OCI-LY7 (cell line): Measurements from ENCODE around the gene KRT38. TPM values are rescaled to one million over a fixed set of nuclear protein-coding genes. Genes with fewer than 3 reads are reported as not detected.

Experiments
- Bru-seq: library from RNA; stranded (reverse); fragments of 400-500 nt; gene quantifications from one replicate; lab custom pipeline; 2021; lab: Mats Ljungman, UMichigan
- BruChase-seq, 2 experiments: library from RNA; stranded (reverse); fragments of 400-500 nt; gene quantifications; one replicate each; lab custom pipeline; 2021; lab: Mats Ljungman, UMichigan
- BruUV-seq: library from RNA; stranded (reverse); fragments of 400-500 nt; replicated peaks from 2 replicates; lab custom pipeline; 2021; lab: Mats Ljungman, UMichigan
- CTCF ChIA-PET: fragments of 300-600 bp; sonication (Branson Sonifier 250); formaldehyde crosslinking; loops from one replicate; lab custom pipeline; 2022; ENCODE audit warnings: antibody characterized with exemption; ENCODE audit not compliant: unreplicated experiment; lab: Charles Lee
- POLR2A ChIA-PET: fragments of 300-600 bp; sonication (Branson Sonifier 250); formaldehyde crosslinking; loops from one replicate; lab custom pipeline; 2022; ENCODE audit warnings: antibody characterized with exemption; lab: Charles Lee
- DNase-seq: peaks from one replicate; pipeline ENCODE4 v3.0.0-alpha.2; 2015; ENCODE audit warnings: low spot score
- H2AFZ ChIP-seq: fragments of 200-600 bp; sonication (generic), shearing (Covaris generic); 2 replicates; pipeline ENCODE4 v1.6.1; 2014; ENCODE audit warnings: mild to moderate bottlenecking, antibody characterized with exemption, low read length, moderate library complexity
- H3K27ac ChIP-seq: fragments of 200-600 bp; sonication (generic); 2 replicates; pipeline ENCODE4 v1.5.1; 2014; ENCODE audit warnings: mixed run types, low read depth, mild to moderate bottlenecking, moderate library complexity, low read length, inconsistent platforms; ENCODE audit not compliant: poor library complexity, severe bottlenecking
- H3K36me3 ChIP-seq: fragments of 200-600 bp; sonication (generic); 2 replicates; pipeline ENCODE4 v1.6.1; 2014; ENCODE audit warnings: mild to moderate bottlenecking, antibody characterized with exemption, low read length, moderate library complexity, mixed read lengths; ENCODE audit not compliant: insufficient read depth
- H3K4me1 ChIP-seq: fragments of 200-600 bp; sonication (generic); 2 replicates; pipeline ENCODE4 v1.5.1; 2014; ENCODE audit warnings: mild to moderate bottlenecking, low read length; ENCODE audit not compliant: insufficient read depth, poor library complexity, severe bottlenecking
- H3K4me2 ChIP-seq: fragments of 200-600 bp; sonication (generic); 2 replicates; pipeline ENCODE4 v1.6.1; 2014; ENCODE audit warnings: mild to moderate bottlenecking, low read length
- H3K4me3 ChIP-seq: fragments of 200-600 bp; sonication (generic); 2 replicates; pipeline ENCODE4 v1.5.1; 2014; ENCODE audit warnings: mild to moderate bottlenecking, low read depth, low read length; ENCODE audit not compliant: poor library complexity, severe bottlenecking
- H3K79me2 ChIP-seq: fragments of 200-600 bp; sonication (generic); 2 replicates; pipeline ENCODE4 v1.6.1; 2016; ENCODE audit warnings: low read depth, mild to moderate bottlenecking, low read length, moderate library complexity, mixed read lengths; ENCODE audit not compliant: insufficient read depth
- H3K9me2 ChIP-seq: fragments of 200-600 bp; sonication (generic); 2 replicates; pipeline ENCODE4 v1.6.1; 2016; ENCODE audit warnings: mild to moderate bottlenecking, low read length, mixed read lengths; ENCODE audit not compliant: insufficient read depth
- H3K9me3 ChIP-seq: fragments of 200-600 bp; sonication (generic); 2 replicates; pipeline ENCODE4 v1.6.1; 2014; ENCODE audit warnings: mild to moderate bottlenecking, mixed run types, low read length, mixed read lengths
- H4K20me1 ChIP-seq: fragments of 200-600 bp; sonication (generic); 2 replicates; pipeline ENCODE4 v1.6.1; 2014; ENCODE audit warnings: mild to moderate bottlenecking, antibody characterized with exemption, low read length, moderate library complexity, mixed read lengths; ENCODE audit not compliant: insufficient read depth
- EZH2phosphoT487 ChIP-seq: fragments of 200-600 bp; sonication (generic); IDR thresholded peaks from 2 replicates; pipeline ENCODE4 v1.6.1; 2018; ENCODE audit warnings: low read depth, borderline replicate concordance, mild to moderate bottlenecking, mixed run types, antibody characterized with exemption, low read length, moderate library complexity, mixed read lengths
- intact Hi-C: fragments of 100-400 bp; cut with micrococcal nuclease; formaldehyde crosslinking; loops from one replicate; pipeline ENCODE4 v1.10.0; 2022; ENCODE audit not compliant: unreplicated experiment
- long read RNA-seq: library from polyadenylated mRNA; stranded (forward); transcript quantifications from one replicate; pipeline ENCODE4 v2.0.0, GENCODE V29; 2022
- total RNA-seq, 2 experiments: library from RNA; depleted of rRNA in 1 of 2; stranded (reverse); fragments of >200 nt in 1 of 2; shearing (Covaris generic) in 1 of 2; gene quantifications; 2 replicates each; pipeline ENCODE4 v1.2.3, GENCODE V29; 2014 to 2022
- TF ChIP-seq, protein P1 (sequence below): fragments of 200-600 bp; sonication (generic); conservative IDR thresholded peaks from 2 replicates; pipeline ENCODE4 v1.5.1; 2014; ENCODE audit warnings: mild to moderate bottlenecking, antibody characterized with exemption, low read length, moderate library complexity, mixed read lengths

Gene KRT38
- total RNA-seq (2014; rRNA removed; shearing (Covaris generic)) (not detected in 2 replicates), total RNA-seq (2022) (not detected in 2 replicates), Bru-seq, nascent RNA (not detected), BruChase-seq, experiment 1, labeled RNA remaining after a 6-hour chase (not detected), BruChase-seq, experiment 2, labeled RNA remaining after a 2-hour chase (not detected)
- long read RNA-seq: 0 reads

GRCh38 chr17:41440531-41441033 is at the start of gene KRT38:
Gene KRT38 (minus strand): TSS chr17:41440983. CDS start chr17:41440921, 62 bp downstream.
- H3K4me1 ChIP-seq: no peaks in the 10 kb centered on the region
- intact Hi-C loops: no loop called here
- no peaks in the 10 kb centered on the region for H3K9me2 ChIP-seq
- no peaks in the 10 kb centered on the region for H3K9me3 ChIP-seq
- ChIA-PET POLR2A (no interaction called here), CTCF (no interaction called here)
- H3K36me3 ChIP-seq: no peaks in the 10 kb centered on the region
- no peak within 1 kb of the TSS for H2AFZ ChIP-seq
- DNase-seq: no peak
- no peaks in the 10 kb centered on the region for H4K20me1 ChIP-seq
- no peak within 1 kb of the TSS for H3K4me3 ChIP-seq
- no peak within 1 kb of the TSS for H3K4me2 ChIP-seq
- H3K79me2 ChIP-seq: no peaks in the 10 kb centered on the region
- TF ChIP-seq, protein P1, sequence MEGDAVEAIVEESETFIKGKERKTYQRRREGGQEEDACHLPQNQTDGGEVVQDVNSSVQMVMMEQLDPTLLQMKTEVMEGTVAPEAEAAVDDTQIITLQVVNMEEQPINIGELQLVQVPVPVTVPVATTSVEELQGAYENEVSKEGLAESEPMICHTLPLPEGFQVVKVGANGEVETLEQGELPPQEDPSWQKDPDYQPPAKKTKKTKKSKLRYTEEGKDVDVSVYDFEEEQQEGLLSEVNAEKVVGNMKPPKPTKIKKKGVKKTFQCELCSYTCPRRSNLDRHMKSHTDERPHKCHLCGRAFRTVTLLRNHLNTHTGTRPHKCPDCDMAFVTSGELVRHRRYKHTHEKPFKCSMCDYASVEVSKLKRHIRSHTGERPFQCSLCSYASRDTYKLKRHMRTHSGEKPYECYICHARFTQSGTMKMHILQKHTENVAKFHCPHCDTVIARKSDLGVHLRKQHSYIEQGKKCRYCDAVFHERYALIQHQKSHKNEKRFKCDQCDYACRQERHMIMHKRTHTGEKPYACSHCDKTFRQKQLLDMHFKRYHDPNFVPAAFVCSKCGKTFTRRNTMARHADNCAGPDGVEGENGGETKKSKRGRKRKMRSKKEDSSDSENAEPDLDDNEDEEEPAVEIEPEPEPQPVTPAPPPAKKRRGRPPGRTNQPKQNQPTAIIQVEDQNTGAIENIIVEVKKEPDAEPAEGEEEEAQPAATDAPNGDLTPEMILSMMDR: no peak
- no peak for TF ChIP-seq EZH2phosphoT487
- no peak within 1 kb of the TSS for H3K27ac ChIP-seq
- no TSS peak for BruUV-seq

GRCh38 chr17:41489531-41489930 is 48.7 kb upstream of the KRT38 start, which contains the start of gene KRT36:
Gene KRT36 (minus strand): TSS chr17:41489910. CDS start chr17:41489864, 46 bp downstream.
- no TSS peak for BruUV-seq
- H3K9me3 ChIP-seq: no peaks in the 10 kb centered on the region
- no peaks in the 10 kb centered on the region for H4K20me1 ChIP-seq
- H3K79me2 ChIP-seq: no peaks in the 10 kb centered on the region
- no peak within 1 kb of the TSS for H3K27ac ChIP-seq
- TF ChIP-seq, protein P1: no peak
- no peak for TF ChIP-seq EZH2phosphoT487
- H3K4me3 ChIP-seq: no peak within 1 kb of the TSS
- no peaks in the 10 kb centered on the region for H3K36me3 ChIP-seq
- H3K4me1 ChIP-seq: no peaks in the 10 kb centered on the region
- H3K4me2 ChIP-seq: no peak within 1 kb of the TSS
- ChIA-PET CTCF (no interaction called here), POLR2A (no interaction called here)
- no peaks in the 10 kb centered on the region for H3K9me2 ChIP-seq
- intact Hi-C loops: loop anchor here (5.0 kb wide), 1 partner anchor 173 kb away; no protein-coding TSS in a partner anchor
- no peak for DNase-seq
- no peak within 1 kb of the TSS for H2AFZ ChIP-seq
